ENCODE results near the gene DZIP1. TPM values are rescaled to one million over a fixed set of nuclear protein-coding genes. Genes with fewer than 3 reads are reported as not detected.

DZIP1 gene
- polyA plus RNA-seq, 1 experiment: 11.4 TPM

DNA sequence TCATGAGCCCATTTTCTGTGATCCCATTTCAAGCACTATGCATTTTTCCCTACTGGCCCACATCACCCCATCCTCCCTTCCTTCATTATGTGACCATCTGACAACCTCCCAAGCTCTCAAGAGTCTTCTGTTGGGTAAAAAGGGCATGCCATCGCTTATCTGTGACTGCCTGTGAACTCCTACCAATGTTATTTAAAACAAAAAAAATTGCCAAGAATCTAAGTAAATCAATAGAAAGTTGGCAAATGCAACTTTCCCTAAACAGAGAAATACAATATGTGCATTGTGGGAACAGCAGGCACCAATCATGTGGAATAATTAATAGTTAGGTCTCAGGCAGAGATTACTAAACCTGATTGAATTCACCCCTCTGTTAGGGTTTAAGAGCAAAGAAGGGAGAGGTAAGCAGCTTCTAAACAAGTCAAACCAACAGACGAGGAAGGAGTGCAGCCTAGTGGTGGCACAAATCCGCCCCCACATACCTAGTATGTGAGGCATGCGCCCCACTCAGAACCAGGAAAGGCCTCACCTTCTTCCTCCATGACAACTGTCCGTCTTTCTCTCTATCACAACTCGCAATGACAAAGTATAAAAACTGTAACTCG, 29.8 kb downstream of the DZIP1 start:
- TF ChIP-seq, protein P1, sequence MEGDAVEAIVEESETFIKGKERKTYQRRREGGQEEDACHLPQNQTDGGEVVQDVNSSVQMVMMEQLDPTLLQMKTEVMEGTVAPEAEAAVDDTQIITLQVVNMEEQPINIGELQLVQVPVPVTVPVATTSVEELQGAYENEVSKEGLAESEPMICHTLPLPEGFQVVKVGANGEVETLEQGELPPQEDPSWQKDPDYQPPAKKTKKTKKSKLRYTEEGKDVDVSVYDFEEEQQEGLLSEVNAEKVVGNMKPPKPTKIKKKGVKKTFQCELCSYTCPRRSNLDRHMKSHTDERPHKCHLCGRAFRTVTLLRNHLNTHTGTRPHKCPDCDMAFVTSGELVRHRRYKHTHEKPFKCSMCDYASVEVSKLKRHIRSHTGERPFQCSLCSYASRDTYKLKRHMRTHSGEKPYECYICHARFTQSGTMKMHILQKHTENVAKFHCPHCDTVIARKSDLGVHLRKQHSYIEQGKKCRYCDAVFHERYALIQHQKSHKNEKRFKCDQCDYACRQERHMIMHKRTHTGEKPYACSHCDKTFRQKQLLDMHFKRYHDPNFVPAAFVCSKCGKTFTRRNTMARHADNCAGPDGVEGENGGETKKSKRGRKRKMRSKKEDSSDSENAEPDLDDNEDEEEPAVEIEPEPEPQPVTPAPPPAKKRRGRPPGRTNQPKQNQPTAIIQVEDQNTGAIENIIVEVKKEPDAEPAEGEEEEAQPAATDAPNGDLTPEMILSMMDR (IDR thresholded peaks at IDR 0.05; ENCODE audit: insufficient read depth, low read depth, low read length): no peak
- Histone ChIP-seq H3K4me3 (ENCODE audit: low read depth, low read length) (no peak overlapping the region), H3K27me3 (ENCODE audit: control insufficient read depth, insufficient read depth, low read length) (no peaks in the 10 kb centered on the region), H3K36me3 (ENCODE audit: control insufficient read depth, insufficient read depth, low read length) (peaks cover 8% of the 10 kb centered on the region)
- no peak for DNase-seq (ENCODE audit: low read depth)
- ChIA-PET POLR2A (no interaction called here), CTCF (interaction anchor here (0.6 to 2.6 kb wide), 3 partner anchors 9 to 1018 kb away, joined by 3 to 13 read pairs (median 6); no protein-coding TSS in a partner anchor)

DNA sequence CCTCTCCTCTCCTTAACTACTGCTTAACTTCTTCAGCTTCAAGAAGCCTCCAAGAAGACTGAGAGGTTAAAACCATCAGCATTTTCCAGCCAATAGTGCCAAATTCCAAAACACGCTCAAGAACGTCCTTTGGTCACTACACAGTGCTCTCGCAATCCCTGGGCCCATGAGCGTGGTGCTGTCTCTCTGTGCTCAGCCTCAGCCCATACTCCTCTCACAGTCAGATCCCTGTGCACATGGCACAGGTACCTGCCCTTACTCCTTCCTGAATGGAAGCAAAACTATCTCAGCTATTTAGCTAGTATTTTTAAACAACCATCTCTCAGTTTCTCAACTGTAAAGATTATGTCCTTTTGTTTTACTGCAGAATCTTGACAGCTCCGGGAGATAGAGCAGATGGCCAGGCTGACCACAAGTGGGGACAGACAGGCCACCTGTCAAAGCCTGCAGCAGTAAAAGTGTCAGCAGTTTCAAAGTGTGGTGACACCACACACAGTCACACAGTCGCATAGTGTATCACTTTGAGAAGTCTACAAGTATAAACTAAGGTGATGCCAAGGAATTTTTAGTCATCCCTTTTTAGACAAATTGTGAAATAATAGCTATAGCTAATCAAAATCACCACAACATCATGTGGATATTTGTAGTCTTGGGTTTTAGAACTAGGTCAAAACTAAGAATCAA, 35.7 kb downstream of the DZIP1 start:
- Histone ChIP-seq H3K4me3 (ENCODE audit: low read depth, low read length) (no peak overlapping the region), H3K27me3 (ENCODE audit: control insufficient read depth, insufficient read depth, low read length) (no peaks in the 10 kb centered on the region), H3K36me3 (ENCODE audit: control insufficient read depth, insufficient read depth, low read length) (peaks cover 8% of the 10 kb centered on the region)
- TF ChIP-seq, protein P1 (IDR thresholded peaks at IDR 0.05; ENCODE audit: insufficient read depth, low read depth, low read length): no peak
- ChIA-PET CTCF (interaction anchor here (0.5 to 2.7 kb wide), 6 partner anchors 13 to 226 kb away, joined by 3 to 13 read pairs (median 4); no protein-coding TSS in a partner anchor), POLR2A (no interaction called here)
- DNase-seq (ENCODE audit: low read depth): no peak

DNA sequence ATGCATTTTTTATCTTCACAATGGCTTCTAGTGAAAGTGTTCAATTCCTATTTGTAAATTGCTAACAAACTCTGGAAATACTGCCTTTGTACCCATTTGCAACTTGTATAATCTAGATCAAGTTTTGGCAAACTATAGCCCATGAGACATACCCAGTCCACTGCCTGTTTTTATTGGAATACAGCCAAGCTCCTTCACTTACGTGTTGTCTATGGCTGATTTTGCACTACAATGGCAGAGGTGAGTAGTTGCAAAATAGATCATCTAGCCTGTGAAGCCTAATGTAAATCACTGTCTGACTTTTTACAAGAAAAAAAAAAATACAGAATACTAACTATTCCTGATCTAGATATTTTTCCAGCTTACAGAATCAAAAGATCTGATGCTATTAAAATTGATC, 37.1 kb downstream of the DZIP1 start:
- POLR2A ChIA-PET: no interaction called here
- H3K27me3 ChIP-seq (ENCODE audit: control insufficient read depth, insufficient read depth, low read length): no peaks in the 10 kb centered on the region

DNA sequence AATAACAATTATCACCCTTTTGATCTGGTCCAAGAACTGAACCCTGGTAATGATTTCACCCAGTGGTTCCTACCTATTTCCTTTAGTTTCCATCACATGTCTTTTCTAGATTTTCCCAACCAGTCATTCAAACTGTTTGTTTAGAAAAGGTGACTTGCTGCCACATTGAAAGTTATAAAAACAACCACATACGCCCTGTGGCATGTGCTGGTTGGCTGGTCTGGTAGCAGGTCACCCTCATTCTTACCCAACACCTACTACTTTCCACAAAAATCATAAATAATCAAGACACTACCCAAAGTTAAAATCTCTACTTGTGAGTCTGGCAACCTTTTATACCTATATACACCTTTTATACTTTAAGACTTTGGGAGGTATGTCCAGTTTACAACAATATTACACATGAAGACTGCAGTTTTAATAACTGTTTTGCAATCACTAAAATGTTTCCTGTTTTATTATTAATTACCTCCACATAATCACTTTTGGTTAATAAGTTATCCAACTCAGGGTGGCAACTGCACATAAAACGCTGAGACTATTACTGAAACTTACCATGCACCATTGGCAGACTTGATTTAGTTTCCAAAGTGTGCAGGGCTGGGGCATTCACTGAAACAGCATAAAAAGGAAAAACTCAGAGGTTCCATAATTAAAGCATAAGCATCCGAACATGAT, 38.9 kb downstream of the DZIP1 start:
- Histone ChIP-seq H3K4me3 (ENCODE audit: low read depth, low read length) (no peak overlapping the region), H3K27me3 (ENCODE audit: control insufficient read depth, insufficient read depth, low read length) (no peaks in the 10 kb centered on the region), H3K36me3 (ENCODE audit: control insufficient read depth, insufficient read depth, low read length) (peaks cover 15% of the 10 kb centered on the region)
- POLR2A ChIA-PET: no interaction called here
- TF ChIP-seq, protein P1 (IDR thresholded peaks at IDR 0.05; ENCODE audit: insufficient read depth, low read depth, low read length): no peak
- CTCF ChIA-PET: no interaction called here
- DNase-seq (ENCODE audit: low read depth): no peak

More for the DNA sequence above, 37.1 kb downstream of the DZIP1 start:
- TF ChIP-seq, protein P1 (IDR thresholded peaks at IDR 0.05; ENCODE audit: insufficient read depth, low read depth, low read length): no peak
- Histone ChIP-seq H3K4me3 (ENCODE audit: low read depth, low read length) (no peak overlapping the region), H3K36me3 (ENCODE audit: control insufficient read depth, insufficient read depth, low read length) (peaks cover 14% of the 10 kb centered on the region)
- CTCF ChIA-PET: interaction anchor here (0.6 to 1.5 kb wide), 2 partner anchors 13 to 71 kb away, joined by 4 read pairs; no protein-coding TSS in a partner anchor
- DNase-seq (ENCODE audit: low read depth): no peak

DNA sequence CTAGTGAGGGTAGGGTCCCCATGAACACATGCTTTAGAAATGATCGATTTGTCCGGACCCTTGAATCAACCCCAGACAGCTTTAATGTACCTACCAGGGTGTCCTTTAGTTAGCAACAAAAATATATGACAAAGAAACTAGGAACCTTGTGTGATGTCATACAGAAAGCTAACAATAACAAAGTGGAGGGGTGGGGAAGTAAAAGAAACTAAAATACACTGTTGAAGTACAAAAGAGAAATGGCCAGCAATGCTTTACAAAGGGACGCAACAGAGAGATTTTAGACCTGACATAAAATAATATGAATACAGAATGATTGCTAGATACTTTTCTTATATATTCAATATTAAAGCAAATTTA, 40.0 kb downstream of the DZIP1 start:
- Histone ChIP-seq H3K27me3 (ENCODE audit: control insufficient read depth, insufficient read depth, low read length) (no peaks in the 10 kb centered on the region), H3K36me3 (ENCODE audit: control insufficient read depth, insufficient read depth, low read length) (peaks cover 17% of the 10 kb centered on the region), H3K4me3 (ENCODE audit: low read depth, low read length) (no peak overlapping the region)
- TF ChIP-seq, protein P1 (IDR thresholded peaks at IDR 0.05; ENCODE audit: insufficient read depth, low read depth, low read length): no peak
- ChIA-PET POLR2A (no interaction called here), CTCF (interaction anchor here (1.1 to 1.5 kb wide), 3 partner anchors 20 to 229 kb away, joined by 4 to 5 read pairs (median 4); no protein-coding TSS in a partner anchor)
- DNase-seq (ENCODE audit: low read depth): no peak
